DMS79 treated with DMSO at 0.1 percent for 48 hours (cell line): Measurements from ENCODE around the gene SDSL.

ENCODE experiments used
- DNase-seq: peaks from one replicate; lab custom pipeline; 2025; lab: John Stamatoyannopoulos, UW

Gene SDSL

GRCh38 chr12:113468365-113469223 is 46.4 kb downstream of the SDSL start:
- no peak for DNase-seq

DNA sequence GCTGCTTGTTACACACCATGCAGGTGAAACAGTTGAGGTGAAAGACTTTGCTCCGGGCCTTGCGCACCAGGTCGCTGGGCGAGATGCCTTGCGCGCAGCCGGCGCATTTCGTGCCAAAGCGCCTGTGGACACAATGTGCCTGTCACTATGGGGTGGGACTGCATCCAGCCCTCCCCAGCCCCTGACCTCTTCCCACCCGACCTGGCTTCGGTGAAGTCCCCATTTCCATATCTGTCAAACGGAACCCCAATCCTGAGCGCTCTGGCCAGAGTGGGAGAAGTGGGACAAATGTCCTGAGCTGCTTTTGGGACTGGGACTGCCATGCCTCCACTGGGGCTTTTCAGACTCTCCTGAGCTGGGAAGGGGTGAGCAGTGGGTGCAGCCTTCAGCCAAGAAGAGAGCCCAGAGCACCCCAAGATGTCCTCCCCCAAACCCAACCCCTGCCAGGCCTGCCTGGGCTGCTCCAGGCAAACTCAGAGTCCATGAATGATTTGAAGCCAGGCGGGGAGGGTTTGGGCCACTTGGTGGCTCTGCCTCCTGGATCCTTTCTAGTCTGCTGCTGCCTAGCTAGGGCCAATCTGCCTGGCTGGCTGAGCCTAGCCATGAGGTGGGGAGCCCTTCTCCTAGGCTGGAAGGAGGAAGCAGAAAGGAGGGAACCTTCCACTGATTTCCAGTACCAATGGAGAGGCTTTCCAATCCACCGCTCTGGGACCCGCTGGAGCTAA is 47.2 kb downstream of the SDSL start:
- DNase-seq: no peak

DNA sequence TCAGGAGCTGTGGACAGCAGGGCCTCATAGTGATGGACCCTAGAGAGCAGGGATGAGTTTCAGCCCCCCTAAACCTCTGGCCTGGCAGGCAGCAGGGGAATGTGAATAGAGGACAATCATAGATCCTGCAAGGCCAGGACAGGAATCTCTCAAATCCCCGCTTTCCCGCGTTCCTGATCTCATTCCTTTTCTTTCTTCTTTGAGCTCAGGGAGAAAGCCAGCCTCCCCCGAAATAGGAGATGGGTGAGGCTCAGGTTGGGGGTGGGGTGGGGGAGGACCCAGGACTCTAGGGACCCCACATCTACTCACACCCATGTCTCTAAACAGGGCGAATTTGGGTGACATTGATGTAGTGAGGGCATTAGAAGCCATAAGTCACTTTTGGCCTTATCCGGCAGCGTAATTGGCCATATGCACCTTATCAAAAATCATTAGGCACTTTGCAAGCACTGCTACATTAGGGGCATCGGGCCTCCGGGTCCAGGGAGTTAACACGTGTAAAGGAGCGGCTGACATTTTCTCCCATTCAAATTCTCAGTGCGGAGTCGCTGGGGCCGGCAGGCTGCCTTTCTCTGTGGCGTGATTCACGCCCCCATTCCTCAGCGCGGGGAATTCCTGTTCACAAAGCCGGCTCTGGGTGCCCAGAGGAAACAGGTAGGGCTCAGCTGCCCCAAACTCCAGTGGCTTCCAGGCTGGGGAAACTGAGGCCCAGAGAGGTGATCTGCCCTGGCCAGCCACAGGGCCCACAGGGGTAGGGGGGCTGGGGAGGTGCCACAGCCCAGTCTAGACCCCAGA is 48.0 kb downstream of the SDSL start:
- DNase-seq: no peak

GRCh38 chr12:113470871-113471618 is 48.9 kb downstream of the SDSL start:
- DNase-seq: no peak

GRCh38 chr12:113471619-113472171 is 49.5 kb downstream of the SDSL start, which contains the start of gene LHX5:
LHX5 (minus strand) TSS chr12:113471871; CDS start chr12:113471498, 373 bp downstream.
- DNase-seq: peak; percentile 41

GRCh38 chr12:113472191-113473121 is 50.3 kb downstream of the SDSL start:
- no peak for DNase-seq

DNA sequence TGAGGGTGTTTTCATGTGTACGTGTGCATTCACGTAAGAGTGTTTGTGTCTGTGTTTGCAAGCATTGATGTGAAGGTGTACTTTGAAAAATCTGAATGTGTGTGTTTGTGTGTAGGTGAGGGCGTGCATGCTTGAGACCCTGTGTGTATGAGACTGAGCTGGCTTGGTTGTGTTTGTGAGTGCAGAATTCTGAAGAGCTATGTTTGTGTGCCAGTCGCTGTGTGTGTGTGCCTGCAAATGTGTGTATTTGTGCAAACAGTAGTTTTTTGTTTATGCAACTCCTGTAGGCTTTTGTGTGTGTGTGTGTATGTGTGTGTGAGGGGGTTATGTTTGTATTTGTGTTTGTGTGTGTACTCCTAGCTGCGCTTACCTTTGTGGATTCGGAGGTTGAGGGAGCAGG is 51.2 kb downstream of the SDSL start:
- DNase-seq: no peak

GRCh38 chr12:113473942-113474341 is 51.8 kb downstream of the SDSL start:
- peak; percentile 16 for DNase-seq

DNA sequence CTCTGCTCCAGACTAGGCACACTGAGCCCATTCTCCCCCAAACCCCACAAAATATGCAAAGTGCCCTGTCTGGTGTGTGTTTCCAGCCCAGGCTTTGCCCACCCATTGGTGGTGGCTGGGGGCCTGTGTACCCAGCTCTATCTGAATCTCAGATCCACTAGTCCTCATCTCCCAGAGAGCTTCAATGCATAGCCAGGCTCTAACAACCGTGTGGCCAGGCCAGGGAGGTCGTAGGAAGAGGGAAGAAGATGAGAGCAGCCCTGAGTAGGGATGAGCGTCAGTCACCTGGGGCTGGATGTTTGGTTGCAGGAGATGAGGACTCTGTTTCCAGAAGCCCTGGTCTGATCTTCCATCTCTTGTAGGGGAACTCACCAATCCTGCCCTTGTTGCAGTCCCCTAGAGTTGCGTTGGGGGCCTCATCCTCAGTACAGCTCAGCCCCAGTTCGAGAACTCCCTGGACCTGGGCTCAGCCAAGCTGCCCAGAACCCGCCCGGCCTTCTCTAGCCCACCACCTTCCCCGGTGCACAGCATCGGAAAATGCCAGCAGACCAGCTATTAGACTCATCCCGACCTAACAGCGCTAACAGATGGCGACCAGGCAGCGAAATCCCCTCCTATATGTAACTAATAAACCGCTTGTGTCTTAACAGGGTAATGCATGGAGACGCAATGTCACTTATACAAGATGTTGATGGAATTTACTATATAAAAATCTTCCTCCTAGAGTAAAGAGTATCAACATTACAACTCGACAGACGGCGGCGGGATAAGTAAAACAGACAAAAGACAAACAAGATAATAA is 52.7 kb downstream of the SDSL start:
- DNase-seq: no peak

DNA sequence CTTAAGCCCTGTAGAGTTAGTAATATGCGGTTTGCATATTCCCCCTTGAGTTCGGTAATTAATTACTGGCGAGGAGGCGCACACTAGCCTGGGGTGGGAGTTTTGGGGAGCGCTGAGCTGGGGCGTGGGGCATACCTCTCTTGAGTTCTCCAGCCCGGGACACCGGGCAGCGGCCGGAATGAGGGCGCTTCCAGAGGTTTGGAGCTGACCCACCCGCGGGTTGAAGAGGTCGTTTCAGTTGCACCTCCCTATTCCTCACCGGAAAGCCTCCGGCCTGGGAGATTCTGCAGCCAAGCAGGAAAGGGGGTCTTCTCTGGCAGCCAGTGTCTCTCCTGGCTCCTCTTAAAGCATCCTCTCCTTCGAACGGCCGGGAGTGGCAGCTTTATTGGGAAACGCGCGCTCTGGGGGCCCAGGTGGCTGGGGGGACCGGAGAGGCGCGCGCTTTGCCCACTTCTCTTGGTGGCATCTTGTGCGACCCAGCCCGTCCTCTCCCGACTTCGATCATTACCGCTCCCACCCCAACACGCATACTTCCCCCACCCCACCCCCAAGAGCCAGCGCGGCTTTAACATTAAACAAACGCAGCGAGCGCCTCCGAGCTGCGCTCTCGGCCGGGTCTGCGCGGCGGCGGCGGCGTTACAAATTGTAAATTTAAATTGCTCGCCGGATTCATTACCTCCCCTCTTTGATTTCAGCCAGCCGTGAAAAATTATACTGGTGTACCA is 53.4 kb downstream of the SDSL start:
- no peak for DNase-seq

DNA sequence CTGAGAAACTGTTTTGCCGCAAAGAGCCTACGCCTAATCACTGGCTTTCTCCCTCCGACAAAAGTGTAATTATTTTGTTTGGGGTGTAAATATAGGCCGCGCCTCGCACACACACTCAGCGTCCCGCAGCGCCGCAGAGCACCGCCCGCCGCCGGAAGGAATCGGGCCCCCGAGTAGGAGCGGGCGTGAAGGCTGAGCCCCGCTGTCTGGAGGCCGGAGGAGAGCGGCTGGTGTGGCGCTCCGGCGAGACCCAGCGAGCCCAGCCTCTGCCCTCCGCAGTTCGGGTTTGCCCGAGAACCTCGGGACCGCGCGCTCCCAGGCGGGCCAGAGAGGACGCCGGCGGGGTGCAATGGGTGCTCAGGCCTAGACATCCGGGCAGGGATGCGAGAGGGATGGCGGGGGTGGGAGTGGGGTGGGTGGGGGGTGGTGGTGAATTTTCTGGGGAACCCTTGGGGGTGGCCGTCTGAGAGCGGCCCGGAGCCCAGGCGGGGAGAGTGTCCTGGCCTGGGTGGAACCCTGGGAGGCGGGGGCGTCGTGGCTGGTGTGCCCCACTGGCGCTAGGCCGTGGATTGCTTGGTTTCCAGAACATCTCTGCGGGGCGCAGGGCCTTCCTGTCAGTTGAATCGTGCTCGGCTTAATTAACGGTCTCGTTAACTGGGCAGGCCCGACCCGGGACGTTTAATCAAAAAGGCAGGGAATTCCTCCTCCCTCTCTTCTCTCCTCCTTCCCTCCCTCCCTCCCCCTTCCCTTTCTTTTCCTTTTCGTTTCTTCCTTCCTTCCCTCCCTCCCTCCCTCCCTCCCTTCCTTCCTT is 54.2 kb downstream of the SDSL start:
- DNase-seq: no peak

DNA sequence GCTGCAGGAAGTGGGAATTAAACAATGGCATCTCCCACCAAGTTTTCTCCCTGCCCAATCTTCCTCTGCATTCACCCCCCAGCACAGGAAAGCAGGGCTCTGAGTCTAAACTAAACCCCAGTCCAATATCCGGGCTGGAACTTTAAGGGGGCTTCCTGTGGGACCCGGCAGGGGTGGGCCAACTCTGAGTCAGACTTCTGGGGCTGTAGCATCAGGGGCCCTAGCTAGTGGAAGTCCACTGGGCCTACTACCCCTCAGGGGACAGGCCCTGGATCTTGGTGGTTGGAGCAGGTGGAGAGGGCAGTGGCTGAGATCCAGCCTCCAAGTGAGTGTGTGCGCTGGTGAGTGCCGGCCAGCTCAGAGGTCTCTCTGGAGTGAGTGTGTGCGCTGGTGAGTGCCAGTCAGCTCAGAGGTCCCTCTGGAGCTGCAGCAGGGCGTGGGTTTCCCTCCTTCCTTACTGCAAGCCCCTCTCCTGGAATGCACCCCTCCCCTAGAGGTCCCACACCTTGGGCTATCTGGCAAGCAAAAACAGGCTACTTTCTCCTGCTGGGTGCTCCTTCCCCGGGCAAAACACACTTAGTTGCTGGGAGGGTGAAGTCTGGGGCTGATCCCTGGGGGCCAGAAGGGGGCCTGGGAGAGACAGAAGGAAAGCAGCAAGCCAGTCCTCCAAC is 55.1 kb downstream of the SDSL start:
- no peak for DNase-seq

DNA sequence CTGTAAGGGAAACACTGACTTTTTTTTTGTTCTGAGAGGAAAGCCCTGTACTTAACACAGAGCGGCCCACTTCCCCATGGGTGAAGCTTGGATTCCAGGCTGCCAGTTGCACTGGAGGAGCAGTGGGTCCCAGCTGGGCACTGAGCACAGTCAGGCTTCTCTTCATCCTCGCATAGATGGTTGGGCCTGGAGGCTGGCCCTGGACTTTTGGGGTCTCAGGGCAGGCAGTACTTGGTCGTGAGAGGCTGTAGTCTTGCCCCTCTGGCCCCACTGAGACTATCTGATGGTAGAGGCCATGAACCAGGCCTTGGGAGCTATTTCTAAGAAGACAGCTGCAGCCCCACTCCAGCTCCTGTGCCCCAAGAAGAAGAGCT is 55.6 kb downstream of the SDSL start:
- DNase-seq: no peak

- no peak for DNase-seq
Measured at GRCh38 chr12:113478351-113479011, 56.3 kb downstream of the SDSL start.

DNA sequence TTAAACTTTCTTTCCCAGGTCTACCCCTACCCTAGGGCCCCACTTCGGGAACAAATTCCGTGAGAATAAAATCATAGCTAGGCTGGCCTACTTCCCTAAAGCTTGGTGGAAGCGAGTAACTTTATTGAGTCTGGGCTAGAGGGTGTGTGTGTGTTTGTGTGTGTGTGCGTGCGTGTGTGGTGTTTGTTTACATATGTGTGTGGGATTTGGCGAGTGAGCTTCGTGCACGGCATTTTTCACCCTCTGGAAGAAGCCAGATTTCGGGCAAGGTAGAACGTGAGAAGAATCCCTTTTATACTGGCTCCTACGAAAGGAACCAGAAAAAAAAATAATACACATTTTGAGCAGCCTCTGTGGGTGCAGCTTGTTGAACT is 57.0 kb downstream of the SDSL start:
- no peak for DNase-seq

GRCh38 chr12:113479590-113480335 is 57.6 kb downstream of the SDSL start:
- no peak for DNase-seq
